GM19397 (cell line): ENCODE results near the gene MON1A.
"Not testable (repeated sequence)": the region's sequence is repeated elsewhere in the genome, so short reads cannot be mapped to it uniquely, and the experiment has no call there.

Experiments used
- ATAC-seq: cut with Tn5 transposase; IDR thresholded peaks from one replicate; pipeline ENCODE4 v1.9.1; 2021; ENCODE audit warnings: mild to moderate bottlenecking, moderate library complexity; ENCODE audit not compliant: unreplicated experiment

MON1A gene

DNA sequence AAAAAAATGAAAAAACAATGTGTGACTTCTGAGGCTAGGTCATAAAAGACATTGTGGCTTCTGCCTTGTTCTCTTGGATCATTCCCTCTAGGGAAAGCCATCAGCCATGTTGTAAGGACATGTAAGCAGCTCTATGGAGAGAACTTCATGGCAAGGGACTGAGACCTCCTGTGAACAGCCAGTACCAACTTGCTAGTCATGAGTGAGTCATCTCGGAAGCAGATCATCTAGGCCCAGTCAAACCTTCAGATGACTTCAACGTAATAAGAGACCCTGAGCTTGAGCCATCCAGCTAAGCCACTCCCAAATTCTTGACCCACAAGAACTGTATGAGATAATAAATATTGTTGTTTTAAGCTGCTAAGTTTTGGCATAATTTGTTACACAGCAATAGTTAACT is 4.9 kb downstream of the MON1A start:
- ATAC-seq: no peak

DNA sequence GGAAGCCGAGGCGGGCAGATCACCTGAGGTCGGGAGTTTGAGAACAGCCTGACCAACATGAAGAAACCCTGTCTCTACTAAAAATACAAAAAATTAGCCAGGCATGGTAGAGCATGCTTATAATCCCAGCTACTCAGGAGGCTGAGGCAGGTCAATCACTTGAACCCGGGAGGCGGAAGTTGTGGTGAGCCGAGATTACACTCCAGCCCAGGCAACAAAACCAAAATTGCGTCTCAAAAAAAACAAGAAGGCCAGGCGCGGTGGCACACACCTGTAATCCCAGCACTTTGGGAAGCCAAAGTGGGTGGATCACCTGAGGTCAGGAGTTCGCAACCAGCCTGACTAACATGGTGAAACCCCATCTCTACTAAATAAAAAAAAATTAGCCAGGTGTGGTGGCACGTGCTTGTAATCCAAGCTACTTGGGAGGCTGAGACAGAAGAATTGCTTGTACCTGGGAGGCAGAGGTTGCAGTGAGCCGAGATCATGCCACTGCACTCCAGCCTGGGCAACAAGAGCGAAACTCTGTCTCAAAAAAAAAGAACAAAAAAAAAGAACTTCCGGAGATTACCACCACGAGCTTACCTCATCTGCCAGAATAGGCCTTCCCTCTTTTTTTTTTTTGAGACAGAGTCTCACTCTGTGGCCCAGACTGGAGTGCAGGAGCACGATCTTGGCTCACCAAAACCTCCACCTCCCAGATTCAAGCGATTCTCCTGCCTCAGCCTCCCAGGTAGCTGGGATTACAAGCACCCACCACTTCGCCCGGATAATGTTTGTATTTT is 11.6 kb downstream of the MON1A start:
- not testable (repeated sequence) for ATAC-seq

DNA sequence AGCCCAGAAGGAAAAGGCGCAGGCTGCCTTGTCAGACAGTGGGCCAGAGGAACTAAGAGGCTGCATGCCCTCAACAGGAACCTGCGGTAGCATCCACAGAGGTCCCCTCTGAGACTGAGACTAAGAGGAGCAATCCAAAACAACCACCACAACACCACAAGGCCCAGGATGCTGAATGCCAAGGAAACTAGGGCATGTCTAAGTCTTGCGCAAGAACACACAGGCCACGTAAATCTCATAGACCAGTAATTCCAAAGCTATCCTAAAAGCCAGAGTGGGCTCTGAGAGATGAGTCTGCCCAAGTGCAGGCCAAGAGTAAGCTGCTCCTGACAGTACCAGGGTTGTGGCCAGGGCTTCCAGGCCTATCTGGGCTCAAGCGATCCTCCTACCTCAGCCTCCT is 12.9 kb downstream of the MON1A start:
- ATAC-seq: no peak

DNA sequence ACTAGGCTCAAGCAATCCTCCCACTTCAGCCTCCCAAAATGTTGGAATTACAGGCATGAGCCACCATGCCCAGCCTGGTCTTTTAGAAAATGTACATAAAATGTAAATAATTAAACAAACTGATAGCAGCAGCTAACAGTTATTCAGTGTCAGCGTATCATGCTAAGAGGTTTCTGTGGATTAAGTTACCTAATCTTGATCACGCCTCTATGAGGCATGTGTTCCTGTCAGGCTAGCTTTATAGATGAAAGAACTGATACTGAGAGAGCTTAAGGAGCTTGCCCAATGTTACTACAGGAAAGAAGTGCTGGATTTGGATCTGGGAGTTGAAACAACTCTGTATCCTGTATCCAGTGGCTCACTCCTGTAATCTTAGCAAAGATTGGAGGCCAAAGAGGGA is 14.7 kb downstream of the MON1A start:
- ATAC-seq: no peak

DNA sequence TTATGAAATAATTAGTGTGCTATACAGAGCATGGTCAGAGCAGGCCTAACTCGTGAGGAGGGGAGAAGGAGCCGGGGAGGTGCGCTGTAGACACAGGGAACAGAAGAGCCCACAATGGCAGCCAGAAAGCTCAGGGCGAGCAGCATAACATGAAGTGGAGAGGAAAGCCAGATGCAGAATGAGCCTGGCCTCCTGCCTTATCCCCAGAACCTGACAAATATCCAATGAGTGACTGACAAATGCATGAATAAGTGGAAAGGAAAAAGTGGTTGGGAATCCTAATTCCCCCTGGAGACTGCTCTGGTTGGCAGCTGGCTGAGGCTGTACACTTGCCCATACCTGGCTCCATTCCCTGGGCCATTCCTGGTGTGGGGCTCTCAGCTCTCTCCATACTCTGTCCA is 16.7 kb downstream of the MON1A start:
- ATAC-seq: no peak

DNA sequence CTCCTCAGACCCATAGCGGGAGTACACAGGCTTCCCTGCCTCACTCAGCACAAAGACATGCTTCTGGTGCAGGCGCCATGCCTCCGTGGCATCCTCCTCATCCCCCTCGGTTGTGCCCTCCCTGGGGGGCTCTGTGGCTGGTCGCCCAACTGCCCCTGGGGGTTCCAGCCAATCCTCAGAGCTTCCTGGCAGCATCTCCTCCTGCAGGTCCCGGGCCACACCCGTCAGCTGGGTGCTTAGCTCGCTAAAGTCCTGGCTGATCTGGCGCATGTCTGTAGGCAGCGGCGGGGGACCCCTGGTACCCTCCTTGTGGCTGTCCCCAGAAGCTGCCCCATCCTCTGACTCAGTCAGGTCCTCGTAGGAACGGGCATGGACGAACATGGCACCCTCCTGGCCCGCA is 18.0 kb downstream of the MON1A start:
- ATAC-seq: no peak

DNA sequence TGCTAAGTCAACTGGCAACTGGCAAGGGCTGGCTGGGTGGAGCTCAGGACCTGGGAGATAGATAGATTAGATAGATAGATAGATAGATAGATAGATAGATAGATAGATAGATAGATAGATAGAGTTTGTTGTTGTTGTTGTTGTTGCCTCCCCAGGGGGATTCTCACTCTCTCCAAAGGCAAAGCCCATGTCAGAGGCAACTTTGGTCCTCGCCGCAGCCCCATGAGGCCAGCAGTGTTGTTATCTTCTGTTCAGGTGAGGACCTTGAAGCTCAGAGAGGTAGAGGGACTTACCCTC is 18.5 kb downstream of the MON1A start:
- no peak for ATAC-seq

DNA sequence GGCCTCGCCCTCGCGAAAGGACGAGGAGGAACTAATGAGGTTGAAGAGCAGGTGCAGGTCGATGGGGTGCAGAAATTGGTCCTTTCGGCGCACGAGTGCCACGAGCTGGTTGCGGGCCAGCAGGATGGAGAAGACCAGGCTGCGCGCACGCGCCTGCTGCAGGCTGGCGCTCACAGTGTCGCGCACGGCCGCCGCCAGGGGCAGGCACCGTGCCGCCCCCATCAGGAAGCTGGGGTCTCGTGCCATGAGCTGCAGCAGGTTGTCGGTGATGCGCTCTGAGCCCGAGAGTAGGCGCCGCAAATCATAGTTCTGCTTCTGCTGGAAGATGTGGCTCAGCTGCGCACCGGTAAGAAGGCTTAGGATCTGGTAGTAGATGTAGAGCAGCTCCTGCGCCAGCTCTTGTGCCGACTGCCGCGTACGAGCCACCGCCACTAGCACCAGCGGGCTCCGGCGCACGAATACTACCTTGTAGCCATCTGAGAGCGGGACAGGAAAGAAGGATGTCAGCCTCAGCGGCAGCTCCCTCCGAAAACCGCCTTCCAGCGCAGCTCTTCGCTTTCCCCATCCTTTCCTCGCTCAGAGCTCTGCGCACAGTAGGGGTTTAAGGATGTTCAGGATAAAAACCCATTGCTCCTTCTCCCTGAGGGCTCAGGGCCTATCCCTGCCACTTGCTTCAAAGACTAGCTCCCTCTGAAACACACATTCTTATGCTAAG is 19.0 kb downstream of the MON1A start:
- ATAC-seq: no peak

DNA sequence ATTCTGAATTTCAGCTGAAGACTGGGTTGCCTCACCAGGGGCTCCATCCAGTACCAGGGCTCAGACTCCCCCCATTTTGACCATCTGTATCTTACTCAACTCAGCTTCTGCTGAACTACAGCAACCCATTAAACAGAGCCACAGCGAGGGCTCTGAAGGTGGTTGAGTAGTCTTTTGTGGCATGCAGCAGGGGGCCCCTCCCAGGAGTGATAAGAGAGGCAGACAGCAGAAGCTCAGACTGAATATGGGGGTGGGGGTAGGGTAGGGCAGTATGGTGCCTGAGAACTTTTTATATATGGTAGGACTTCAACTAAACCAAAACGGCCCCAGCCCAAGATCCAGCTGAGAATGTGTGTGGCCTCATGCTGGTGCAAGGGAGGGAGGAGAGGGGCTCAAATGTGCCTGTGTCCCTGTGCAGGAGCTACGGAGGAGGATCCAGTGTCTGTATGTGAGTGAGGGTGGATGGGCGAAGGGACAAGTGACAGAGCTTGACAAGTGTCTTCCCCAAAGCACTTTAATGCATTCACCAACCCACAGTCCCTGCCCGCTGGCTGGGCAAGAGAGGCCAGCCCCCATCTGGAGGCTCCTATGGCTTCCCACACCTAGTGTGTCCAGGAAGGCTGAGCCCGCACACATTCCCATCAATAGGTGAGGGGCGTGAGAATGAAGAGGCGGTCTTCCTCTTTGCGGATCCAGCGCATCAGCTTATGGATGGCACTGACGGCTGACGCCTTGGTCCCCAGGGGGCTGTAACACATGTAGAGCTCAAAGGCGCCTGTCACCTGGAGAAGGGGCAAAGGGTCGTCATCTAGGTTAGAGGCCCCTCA is 21.0 kb downstream of the MON1A start:
- no peak for ATAC-seq

DNA sequence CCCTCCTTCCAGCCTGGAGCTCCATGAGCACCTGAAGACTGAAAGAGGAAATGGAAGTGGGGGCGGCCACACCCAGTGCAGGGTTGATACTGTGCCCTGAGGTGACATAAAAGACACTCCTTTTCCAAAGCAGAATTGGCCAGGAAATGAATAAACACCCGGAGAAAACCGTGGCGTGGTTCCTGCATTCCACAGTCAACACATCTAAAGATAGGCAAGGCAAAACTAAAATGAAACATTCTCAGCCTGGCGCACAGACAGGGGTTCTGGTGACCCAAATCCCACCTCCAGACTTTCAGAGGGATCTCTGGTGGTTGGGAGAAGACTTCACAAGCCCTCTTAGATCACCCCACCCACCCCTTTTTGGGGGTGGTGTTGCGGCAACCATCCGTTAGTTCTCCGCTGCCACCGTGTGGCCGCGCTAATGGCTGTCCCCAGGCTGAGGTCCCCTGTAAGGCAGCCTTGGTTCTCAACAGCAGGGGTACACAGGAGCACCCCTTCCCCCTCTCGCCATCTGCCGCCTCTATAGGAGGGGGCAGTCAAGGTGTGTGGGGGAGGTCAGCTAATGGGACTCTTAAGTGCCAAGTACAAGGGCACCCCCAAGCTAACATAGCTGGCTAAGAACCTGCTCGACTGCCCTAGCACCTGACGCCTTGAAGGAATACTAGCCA is 23.4 kb downstream of the MON1A start:
- no peak for ATAC-seq

DNA sequence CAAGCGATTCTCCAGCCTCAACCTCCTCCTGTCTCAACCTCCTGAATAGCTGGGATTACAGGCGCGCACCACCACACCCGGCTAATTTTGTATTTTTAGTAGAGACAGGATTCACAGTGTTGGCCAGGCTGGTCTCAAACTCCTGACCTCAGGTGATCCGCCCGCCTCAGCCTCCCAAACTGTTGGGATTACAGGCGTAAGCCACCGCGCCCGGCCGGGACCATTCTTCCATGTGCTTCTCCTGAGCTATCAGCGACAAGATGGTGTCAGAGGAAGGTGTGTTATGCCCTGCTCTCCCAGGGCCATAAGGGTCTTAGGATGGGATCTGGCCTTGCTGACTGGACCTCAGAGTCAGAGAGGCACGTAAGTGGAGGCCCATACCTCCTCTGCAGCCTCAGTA is 25.2 kb downstream of the MON1A start:
- ATAC-seq: not testable (repeated sequence)

DNA sequence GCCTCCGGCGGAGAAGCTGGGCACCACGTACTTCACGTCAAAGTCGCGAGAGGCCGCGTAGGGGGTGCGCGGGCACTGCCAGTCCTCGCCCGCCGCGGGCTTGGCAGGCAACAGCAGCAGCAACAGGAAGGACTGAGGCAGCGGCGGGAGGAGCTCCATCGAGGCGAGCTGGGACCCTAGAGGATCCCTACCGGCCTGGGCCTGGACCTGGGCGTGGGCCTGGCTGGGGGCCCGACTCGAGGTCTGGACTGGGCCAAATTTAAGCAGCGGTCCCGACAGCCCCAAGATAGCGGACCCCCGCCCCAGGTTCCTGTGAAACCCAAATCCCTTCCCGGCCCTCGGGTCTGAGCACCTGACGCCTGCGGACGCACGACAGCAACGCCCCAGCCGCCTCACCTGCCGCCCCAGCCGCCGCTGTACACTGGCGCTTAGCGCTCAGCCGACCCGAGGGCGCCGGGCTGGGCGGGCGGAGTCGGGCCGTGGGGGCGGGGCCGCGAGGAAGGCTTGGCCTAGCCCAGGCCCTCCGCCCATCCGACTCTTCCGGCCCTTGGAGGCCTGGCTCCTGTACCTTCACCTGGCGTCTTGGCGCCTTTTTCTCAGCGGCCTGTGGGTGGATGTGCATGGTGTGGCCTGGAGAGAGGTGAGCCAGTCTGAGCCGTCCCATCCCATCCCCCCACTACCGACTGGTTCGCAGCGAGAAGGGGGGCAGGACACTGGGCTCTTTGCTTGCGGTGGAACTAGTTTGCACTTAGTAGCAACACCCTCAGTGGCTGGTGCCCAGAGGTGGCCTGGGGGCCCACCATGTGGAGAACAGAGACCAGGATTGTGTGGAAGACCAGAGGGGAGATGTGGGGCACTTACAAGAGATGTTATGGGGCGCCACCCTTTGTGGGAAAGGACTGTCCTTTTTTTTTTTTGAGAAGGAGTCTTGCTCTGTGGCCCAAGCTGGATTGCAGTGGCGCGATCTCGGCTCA is 25.9 kb downstream of the MON1A start, which contains the start of gene MST1R:
TSS of gene MST1R (minus strand) at position 423 of the 974 bp plus-strand sequence. CDS start at position 159, 264 bp downstream.
- ATAC-seq: peak; percentile 79

DNA sequence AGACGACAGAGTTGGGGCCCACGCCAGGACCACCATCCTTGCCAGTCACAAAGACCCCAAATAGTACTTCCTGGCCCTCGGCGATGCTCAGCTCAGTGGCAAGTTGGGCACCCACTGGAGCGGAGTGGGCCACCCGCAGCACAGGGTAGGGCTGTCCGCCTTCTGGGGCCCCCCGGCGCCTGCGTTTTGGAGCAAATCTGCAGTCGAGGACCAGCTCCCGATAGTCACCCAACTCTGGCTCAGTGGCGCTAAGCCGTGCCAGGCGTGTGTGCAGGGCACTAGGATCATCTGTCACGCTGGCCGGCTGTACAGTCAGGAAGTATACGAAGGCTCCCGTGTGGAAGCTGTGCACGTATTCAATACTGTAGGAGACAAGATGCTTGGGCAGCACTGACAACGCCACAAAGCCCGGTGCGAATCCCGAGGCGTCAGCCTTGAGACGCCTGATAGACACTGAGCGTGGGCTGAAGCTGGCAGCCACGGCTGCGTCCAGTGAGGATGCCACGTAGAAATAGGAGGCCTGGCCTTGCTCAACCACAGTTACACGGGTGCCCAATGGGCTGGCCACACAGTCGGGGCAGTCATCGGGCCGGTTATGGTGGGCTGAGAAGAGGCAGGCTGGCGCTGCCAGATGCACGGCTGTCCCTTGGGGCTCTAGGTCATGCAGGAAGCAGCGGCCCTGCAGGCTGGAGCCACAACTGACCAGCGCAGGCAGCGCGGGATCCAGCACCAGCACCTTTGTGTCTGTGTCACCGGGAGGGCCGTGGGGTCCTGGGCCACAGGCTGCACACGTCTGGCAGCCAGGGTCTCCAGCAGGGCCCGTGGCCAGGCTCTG is 26.9 kb downstream of the MON1A start:
- ATAC-seq: no peak

DNA sequence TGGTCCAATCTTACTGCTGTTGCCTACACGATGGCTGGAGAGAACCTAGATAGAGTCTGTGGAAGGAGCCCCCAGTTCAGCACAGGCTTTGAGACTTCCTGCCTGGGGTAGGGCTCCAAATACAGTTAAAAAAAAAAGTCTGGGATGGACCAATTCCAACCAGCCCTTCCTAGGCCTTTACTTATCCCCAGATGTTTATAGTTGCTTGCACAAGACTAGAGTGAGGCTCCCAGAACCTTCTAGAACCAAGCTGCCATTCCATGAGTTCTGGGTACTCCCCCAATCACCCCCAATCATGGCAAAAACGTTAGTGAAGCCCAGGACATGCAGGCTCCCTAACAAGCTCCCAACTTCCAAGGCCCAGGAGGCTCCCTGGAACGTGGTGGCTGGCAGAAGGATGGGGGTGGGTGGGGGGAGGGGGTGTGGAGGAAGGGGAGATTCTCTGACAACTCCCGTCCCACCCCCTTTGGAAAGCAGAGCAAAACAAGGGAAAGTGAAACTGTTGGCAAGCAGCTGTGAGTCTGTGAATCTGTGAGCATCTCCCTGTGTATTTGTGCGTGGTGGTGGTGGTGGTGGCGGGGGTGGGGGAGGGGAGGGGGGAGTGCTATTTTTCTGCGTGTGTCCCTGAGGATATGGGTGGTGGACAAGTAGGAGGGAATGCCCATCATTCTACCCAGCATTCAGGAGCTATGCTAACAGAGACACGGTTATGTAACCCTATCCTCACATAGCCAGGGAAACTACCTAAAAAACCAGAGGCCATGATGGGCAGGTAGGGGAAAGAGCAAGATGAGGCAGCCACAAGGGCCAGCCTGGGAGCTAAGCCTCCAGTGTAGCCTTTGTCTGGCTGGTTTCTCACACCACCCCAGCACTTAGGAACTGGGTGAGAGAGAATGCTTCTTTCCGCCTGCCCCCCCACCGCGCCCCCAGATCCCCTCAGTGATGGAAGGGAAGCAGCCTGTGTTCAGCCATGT is 28.0 kb downstream of the MON1A start:
- no peak for ATAC-seq

DNA sequence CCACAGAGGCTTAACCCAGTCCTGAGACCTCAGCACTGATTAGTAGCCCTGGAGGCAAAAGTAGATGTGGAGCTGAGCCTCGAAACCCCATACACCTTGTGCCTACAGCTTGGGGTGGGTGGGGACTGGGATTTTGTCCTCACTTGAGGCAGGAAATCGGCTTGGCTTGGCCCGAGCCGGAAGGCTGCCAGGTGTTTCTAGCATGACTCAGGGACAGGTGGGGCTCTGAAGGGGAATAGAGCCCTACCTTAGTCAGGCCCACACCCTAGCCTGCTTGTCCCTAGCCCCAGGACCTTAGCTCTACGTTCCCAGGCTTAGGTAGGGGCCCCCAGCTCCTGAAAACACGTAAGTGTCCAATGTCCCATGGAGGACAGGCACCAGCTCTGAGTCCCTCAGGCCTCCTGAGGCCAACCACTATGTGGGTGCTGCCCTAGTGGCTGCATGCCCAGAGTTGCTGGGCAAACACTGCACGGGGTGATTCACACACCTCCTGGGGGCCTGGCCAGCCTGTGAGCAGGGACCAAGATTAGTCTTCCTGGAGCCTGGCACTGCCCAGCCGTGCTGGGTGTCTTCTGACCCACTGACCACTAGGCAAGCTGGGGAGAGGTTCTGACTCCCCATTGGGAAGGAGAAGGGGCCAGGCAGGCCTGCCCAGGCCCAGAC is 29.0 kb downstream of the MON1A start:
- ATAC-seq: no peak

DNA sequence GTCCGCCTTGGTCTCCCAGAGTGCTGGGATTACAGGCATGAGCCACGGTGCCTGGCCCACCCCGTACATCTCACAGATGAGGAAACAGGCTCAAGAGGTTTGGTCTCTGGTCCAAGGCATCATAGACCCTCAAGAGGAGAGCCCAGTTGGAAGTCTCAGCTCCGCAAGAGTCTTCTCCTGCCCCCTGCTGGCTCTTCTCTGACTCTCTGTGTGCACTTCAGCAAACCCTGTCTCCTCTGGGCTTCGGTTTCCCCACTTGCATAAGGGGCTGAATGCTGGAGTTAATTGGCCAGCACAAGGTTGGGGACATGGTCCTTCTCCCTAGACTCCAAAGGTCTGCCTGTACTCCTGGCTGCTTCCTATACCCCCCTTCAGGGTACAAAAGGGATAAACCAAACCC is 29.8 kb downstream of the MON1A start:
- no peak for ATAC-seq

DNA sequence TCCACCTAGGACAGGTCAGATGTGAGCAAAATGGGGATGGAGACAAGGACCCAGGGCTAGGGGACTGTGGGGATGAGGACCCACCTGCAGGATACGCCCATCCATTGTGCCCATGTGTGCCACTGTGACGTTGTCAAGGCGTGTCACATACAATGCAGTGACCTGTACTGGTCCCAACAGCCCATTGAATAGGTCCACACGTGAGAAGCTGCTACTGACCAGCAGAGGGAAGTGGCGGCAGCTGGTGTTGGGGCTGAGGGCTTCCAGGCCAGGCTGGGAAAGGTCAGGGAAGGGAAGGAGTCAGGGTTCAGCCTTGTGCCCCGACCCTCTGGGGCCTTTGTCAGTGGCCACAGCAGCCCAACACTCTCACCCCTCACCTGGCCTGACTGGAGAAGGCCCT is 30.6 kb downstream of the MON1A start:
- ATAC-seq: no peak
